HG03139 (cell line): ENCODE measurements around the gene DYNC1LI2.
"Not testable (repeated sequence)": the region's sequence is repeated elsewhere in the genome, so short reads cannot be mapped to it uniquely, and the experiment has no call there.

Experiments
- ATAC-seq: cut with Tn5 transposase; IDR thresholded peaks from one replicate; pipeline ENCODE4 v1.9.1; 2021; ENCODE audit not compliant: unreplicated experiment

The DYNC1LI2 gene

GRCh38 chr16:66698046-66698445, 53.4 kb downstream of the DYNC1LI2 start:
- ATAC-seq = no peak

DNA sequence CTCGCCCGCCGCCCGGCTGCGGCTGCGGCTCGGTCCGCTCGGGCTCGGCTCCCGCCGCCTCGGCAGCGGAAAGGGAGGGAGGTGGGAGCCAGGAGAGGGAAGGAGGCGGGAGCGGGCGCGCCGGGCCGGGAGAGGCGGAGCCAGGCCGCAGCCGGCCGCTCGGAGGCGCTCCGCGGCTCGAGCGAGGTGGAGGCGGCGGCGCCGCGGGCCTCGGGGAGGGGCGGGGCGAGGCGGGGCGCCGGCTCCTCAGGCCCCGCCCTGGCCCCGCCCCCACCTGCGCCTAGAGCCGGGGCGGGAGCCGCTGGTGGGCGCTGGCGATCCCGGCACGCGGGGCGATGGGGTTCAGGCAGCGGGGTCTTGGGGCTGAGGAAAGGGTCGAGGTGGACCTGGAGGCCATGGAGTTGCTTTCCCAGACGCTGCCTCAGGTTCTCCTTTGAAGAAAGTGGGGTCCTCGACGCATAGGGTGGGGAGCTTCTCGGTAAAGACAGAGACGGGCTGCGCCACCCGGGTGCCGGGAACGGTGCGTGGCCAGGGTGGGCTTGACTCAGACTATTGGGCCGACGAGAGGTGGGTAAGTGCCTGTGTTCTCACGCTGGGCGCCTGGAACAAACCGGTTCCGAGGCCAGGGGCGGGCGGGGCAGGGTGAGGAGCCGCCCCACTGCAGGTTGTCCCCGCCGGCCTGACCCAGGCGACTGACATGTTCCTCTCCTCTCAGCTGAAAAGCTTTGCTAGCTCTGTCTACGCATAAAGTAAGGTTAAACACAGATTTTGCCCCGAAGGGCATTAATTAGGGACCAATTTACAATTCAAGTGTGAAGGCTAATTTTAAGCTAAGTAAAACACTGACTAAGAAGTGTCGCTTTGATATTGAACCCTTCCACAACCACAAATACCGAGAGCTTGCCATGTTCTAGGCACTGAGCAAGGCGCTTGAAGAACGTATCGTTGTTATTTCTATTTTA, 54.5 kb downstream of the DYNC1LI2 start, which contains the start of gene CMTM4:
CMTM4 (minus strand) TSS at position 75 of the 962 bp plus-strand sequence. CDS start 218 bp downstream, outside the sequence.
- ATAC-seq = peak; percentile 86

- peak; percentile 28 for ATAC-seq
These were observed 55.3 kb downstream of the DYNC1LI2 start for GRCh38 chr16:66695935-66696668.

DNA sequence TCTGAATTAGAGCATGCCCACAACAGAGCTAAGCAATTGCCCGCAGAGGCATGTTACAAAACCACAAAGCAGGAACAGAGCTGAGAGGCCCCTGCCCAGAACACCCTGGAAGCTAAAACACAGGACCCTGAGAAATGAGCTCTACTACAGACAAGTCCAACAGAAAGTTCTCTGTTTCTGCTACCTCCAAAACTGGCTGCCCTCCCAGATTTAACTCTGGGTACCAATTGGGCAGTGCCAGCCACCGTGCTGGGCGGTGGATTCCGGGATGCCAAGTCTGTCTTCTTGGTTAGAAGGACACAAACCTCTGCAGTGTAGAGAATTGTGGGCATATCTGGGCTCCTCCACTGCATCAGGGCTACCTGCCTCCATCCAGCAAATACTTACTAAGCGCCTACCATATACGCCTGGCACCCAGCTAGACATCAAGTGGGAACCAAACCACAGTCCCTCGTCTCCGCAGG, 55.9 kb downstream of the DYNC1LI2 start:
- no peak for ATAC-seq

GRCh38 chr16:66693149-66693548, 58.3 kb downstream of the DYNC1LI2 start:
- ATAC-seq = no peak

GRCh38 chr16:66692341-66692740, 59.1 kb downstream of the DYNC1LI2 start:
- ATAC-seq = no peak

DNA sequence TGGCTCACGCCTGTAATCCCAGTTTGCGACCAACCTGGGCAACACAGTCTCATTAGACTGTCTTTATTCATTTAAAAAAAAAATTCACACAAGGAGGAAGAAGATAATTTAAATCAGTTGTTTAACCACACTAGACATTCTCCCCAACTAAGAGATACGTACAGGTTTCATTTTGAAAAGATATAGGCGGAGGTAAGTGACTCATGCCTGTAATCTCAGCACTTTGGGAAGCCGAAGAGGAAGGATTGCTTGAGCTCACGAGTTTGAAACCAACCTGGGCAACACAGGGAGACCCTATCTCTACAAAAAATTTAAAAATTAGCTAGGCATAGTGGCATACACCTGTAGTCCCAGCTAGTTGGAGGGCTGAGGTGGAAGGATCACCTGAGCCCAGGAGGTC, 60.2 kb downstream of the DYNC1LI2 start:
- ATAC-seq = no peak

- ATAC-seq = no peak
These were observed 61.1 kb downstream of the DYNC1LI2 start for GRCh38 chr16:66690106-66690847.

DNA sequence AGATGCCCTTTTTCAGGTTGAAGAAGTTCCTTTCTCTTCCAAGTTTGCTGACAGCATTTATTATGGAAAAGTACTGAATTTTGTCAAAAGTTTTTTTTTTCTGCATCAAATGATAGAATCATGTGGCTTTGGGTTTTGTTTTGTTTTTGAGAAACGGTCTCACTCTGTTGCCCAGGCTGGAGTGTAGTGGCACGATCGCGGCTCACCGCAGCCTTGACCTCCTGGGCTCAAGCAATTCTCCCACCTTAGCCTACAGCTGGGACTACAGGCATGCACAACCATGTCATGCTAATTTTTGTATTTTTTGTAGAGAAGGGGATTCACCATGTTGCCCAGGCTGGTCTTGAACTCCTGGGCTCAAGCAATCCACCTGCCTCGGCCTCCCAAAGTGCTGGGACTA, 62.1 kb downstream of the DYNC1LI2 start:
- no peak for ATAC-seq

- no peak for ATAC-seq
These were observed 63.3 kb downstream of the DYNC1LI2 start for GRCh38 chr16:66687906-66688625.

- not testable (repeated sequence) for ATAC-seq
These were observed 65.8 kb downstream of the DYNC1LI2 start for GRCh38 chr16:66685501-66686115.

DNA sequence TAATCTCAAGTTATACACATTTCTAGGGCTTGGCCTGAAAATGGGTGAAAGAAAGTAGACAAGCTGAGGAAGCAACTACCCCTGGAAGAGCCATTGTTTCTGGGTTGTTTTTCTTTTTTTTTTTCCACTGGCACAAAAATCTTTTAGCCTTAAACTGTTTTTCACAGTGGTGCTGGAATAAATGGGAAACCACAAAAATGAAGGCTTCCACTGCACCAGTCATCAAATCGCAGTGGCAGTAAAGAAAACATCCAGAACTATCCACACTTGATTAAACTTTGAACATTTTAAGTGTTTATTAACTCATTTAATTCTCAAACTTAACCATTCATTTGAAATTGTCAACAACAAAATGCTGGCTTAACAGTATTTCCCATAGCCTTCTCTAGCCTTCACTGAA, 69.1 kb downstream of the DYNC1LI2 start:
- ATAC-seq = no peak

GRCh38 chr16:66681676-66682075, 69.7 kb downstream of the DYNC1LI2 start:
- ATAC-seq = no peak

GRCh38 chr16:66678337-66678736, 73.1 kb downstream of the DYNC1LI2 start:
- no peak for ATAC-seq

DNA sequence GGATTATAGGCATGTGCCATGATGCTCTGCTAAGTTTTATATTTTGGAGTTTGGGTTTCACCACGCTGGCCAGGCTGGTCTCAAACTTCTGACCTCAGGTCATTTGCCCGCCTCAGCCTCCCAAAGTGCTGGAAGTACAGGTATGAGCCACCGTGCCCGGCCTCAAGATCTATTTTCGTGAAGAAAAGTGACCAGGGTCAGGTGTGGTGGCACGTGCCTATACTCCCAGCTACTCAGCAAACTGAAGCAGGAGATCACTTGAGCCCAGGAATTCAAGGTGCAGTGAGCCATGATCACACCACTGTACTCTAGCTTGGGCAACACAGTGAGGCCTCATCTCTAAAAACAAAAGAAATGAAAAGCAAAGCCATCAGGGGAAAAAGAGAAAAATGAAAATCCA, 73.6 kb downstream of the DYNC1LI2 start:
- ATAC-seq = no peak

- ATAC-seq = no peak
These were observed 74.2 kb downstream of the DYNC1LI2 start for GRCh38 chr16:66677179-66677578.

DNA sequence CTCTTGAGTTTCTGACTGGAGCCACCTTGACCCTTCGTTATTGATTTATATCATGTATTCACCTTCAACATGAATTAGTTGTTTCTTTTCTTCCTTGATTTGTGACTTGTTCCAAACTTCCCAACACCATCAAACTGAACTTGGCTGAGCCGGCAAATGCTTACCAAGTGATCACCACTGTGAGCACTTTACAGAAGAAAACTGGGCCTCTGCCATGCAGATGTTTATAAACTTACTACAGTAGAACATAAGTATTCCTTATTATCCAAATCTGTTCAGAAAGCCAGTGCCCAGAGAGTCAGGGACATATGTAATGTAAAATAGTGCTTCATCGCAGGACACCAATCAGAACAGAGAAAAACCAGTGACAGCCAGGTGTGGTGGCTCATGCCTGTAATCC, 74.8 kb downstream of the DYNC1LI2 start:
- no peak for ATAC-seq

DNA sequence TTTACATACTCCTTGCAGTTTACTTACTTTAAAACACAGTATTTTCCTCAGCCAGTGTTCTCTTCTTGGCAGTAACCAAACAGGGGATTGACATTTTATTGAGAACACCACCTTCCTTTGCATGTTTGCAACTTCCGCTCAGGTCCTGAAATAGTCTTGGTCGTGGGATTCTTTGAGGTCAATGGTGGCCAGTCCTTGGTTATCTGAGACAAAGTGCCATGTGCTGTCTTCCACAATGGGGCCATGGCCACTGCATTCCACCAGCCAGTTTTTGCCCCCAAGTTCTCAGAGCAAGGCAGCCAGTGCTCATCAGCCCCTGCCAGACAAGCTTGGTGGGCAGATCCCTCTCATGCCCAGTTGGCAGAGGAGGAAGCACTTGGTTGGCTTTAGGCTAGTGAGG, 77.7 kb downstream of the DYNC1LI2 start:
- no peak for ATAC-seq
